Measurements from ENCODE around the gene SMIM20. TPM values are rescaled to one million over a fixed set of nuclear protein-coding genes. Genes with fewer than 3 reads are reported as not detected.

The SMIM20 gene
- total and polyA plus RNA-seq, 2 of the 4 experiments (the other 2 are of a cell fraction), result 13.6 to 23.1 TPM

DNA sequence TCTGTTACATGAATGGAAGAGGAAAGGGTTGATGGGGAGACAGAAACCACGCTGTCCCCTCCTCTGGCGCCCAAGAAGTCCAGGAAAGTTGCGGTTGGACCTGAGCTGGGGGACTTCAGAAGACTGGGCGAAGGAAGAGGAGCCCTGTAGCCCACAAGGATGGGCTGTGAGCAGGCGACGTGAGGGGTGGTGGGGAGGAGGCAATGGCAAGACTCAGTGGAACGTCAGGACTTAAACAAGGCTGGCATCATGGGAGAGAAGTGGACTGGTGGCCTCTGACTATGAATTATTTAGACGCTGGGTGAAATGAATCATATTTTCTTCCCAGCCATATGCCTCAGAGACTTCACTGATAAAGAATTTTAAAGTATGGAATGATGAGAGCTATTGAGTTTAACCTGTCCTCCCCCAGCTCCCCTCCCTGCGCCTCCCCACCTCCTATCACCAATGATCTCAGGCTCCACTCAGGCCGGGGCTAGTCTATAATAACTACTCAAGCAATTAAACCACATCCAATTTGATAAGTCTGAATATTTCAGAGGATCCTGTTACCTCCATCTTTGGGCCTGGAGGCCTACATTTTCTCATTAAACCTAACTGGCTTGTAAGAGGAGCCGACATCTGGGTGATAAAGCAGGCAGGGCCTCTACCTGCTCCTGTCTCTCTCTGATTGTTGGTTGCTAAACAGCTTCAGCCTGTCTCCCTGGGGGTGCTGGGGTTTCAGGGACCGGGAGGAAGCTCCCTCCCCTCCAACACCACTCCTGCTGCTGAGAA is 63.6 kb downstream of the SMIM20 start:
- in situ Hi-C loops (cut with MboI; ENCODE audit: low sequenced_read_pairs) (loop anchor here (25.0 kb wide), 1 partner anchor 1035 kb away; no protein-coding TSS in a partner anchor), intact Hi-C loops (cut with micrococcal nuclease) (no loop called here), dilution Hi-C loops (cut with HindIII; ENCODE audit: low sequenced_read_pairs, unreplicated experiment) (no loop called here)
- no peak for DNase-seq
- BruUV-seq (replicated peaks), result no TSS peak
- peaks cover 9% of the 10 kb centered on the region for H3K27me3 ChIP-seq (ENCODE audit: control insufficient read depth, insufficient read depth, low read length)
- no peak overlapping the region for H2BK15ac ChIP-seq (ENCODE audit: low read depth, low read length)
- no peak overlapping the region for H2BK120ac ChIP-seq (ENCODE audit: low read depth, low read length)
- no peak overlapping the region for H2AK9ac ChIP-seq (replicated peaks; ENCODE audit: low read depth, low read length, poor library complexity)
- no peak overlapping the region for H4K5ac ChIP-seq (ENCODE audit: low read depth, low read length)
- ATAC-seq (ENCODE audit: low read depth), result no peak; the same call in 1 of the 2 replicates
- ChIA-PET CTCF (no interaction called here), POLR2A (ENCODE audit: unreplicated experiment) (no interaction called here)
- no peaks in the 10 kb centered on the region for H3K36me3 ChIP-seq (ENCODE audit: control insufficient read depth, insufficient read depth, low read length)
- H3K9me3 ChIP-seq (ENCODE audit: control insufficient read depth, insufficient read depth, low read length), result no peaks in the 10 kb centered on the region
- no peak overlapping the region for H4K91ac ChIP-seq (ENCODE audit: insufficient read depth, low read depth, low read length)
- TF ChIP-seq, protein P1, sequence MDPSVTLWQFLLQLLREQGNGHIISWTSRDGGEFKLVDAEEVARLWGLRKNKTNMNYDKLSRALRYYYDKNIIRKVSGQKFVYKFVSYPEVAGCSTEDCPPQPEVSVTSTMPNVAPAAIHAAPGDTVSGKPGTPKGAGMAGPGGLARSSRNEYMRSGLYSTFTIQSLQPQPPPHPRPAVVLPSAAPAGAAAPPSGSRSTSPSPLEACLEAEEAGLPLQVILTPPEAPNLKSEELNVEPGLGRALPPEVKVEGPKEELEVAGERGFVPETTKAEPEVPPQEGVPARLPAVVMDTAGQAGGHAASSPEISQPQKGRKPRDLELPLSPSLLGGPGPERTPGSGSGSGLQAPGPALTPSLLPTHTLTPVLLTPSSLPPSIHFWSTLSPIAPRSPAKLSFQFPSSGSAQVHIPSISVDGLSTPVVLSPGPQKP (IDR thresholded peaks at IDR 0.05; ENCODE audit: borderline replicate concordance, low read depth, low read length), result no peak
- no peak for TF ChIP-seq MXI1 (IDR thresholded peaks at IDR 0.05; ENCODE audit: borderline replicate concordance, low read depth, low read length)
- no peak for TF ChIP-seq NFE2L2 (IDR thresholded peaks at IDR 0.05; ENCODE audit: low read depth, low read length)
- TF ChIP-seq SMC3 (IDR thresholded peaks at IDR 0.05; ENCODE audit: low read depth, low read length), result no peak
- TF ChIP-seq USF2 (IDR thresholded peaks at IDR 0.05; ENCODE audit: low read depth, low read length), result no peak
- no peak overlapping the region for H3K56ac ChIP-seq (ENCODE audit: extremely low read depth, insufficient read depth, low read length)
- no peak overlapping the region for H2BK20ac ChIP-seq (ENCODE audit: low read depth, low read length)
- no peak overlapping the region for H2AFZ ChIP-seq (replicated peaks; ENCODE audit: low read length, poor library complexity)
- no peaks in the 10 kb centered on the region for H3K79me1 ChIP-seq (ENCODE audit: low read depth in 1 of 2, low read length in 2 of 2)
- no peak overlapping the region for H3K9ac ChIP-seq (ENCODE audit: low read depth, low read length)
- H2BK5ac ChIP-seq (ENCODE audit: low read depth, low read length, poor library complexity, severe bottlenecking), result no peak overlapping the region
- H3K4me2 ChIP-seq (ENCODE audit: low read depth, low read length), result no peak overlapping the region
- H2AK5ac ChIP-seq (ENCODE audit: low read depth, low read length), result no peak overlapping the region
- 80% methylated on average over 5 of the region's 12 CpGs; no CpG with 5 or more reads in 1 of the 2 experiments for whole genome bisulfite sequencing, 2 experiments (ENCODE audit: extremely low coverage in 2 of 2, insufficient read length in 1 of 2)
- no peak overlapping the region for H3K4me3 ChIP-seq (ENCODE audit: insufficient read depth, low read depth, low read length)
- H3K18ac ChIP-seq (ENCODE audit: low read depth, low read length), result no peak overlapping the region
- H3K23ac ChIP-seq (ENCODE audit: low read depth, low read length), result no peak overlapping the region
- 0 out of 2 replicates have a peak, but pooled peaks cover 2% of the 10 kb centered on the region for H3K4me1 ChIP-seq (ENCODE audit: control insufficient read depth, insufficient read depth, low read length)
- H3K4ac ChIP-seq (ENCODE audit: low read depth, low read length), result no peak overlapping the region
- H3K9me1 ChIP-seq (ENCODE audit: insufficient read depth, low read length), result no peaks in the 10 kb centered on the region
- H4K20me1 ChIP-seq (ENCODE audit: insufficient read depth, low read length), result no peaks in the 10 kb centered on the region
- no peak overlapping the region for H4K8ac ChIP-seq (ENCODE audit: low read depth in 2 of 2, low read length in 2 of 2)
- H3K14ac ChIP-seq (replicated peaks; ENCODE audit: low read depth, low read length), result no peak overlapping the region
- no peak overlapping the region for H3K27ac ChIP-seq (ENCODE audit: insufficient read depth, low read length)

Data from IMR-90 (cell line).